GM21528 (cell line): Measurements from ENCODE around the gene PSAP.

Experiments used
- ATAC-seq: cut with Tn5 transposase; IDR thresholded peaks from one replicate; pipeline ENCODE4 v1.9.1; 2021; ENCODE audit warnings: mild to moderate bottlenecking, moderate library complexity; ENCODE audit not compliant: unreplicated experiment, low FRiP score

Gene PSAP

GRCh38 chr10:71771821-71772617 lies 79.0 kb downstream of the PSAP start:
- no peak for ATAC-seq

- no peak for ATAC-seq
These were observed 79.8 kb downstream of the PSAP start for GRCh38 chr10:71771204-71771603.

GRCh38 chr10:71770789-71771188 lies 80.3 kb downstream of the PSAP start:
- ATAC-seq = no peak

- no peak for ATAC-seq
These were observed 80.8 kb downstream of the PSAP start for GRCh38 chr10:71770255-71770654.

- peak; percentile 12 for ATAC-seq
These were observed 81.7 kb downstream of the PSAP start for GRCh38 chr10:71769279-71769823.

GRCh38 chr10:71767420-71768035 lies 83.5 kb downstream of the PSAP start:
- no peak for ATAC-seq

GRCh38 chr10:71766717-71767419 lies 84.2 kb downstream of the PSAP start:
- no peak for ATAC-seq
